CD8-positive, alpha-beta memory T cell (primary cell): ENCODE results near the gene CTTNBP2NL. TPM values are rescaled to one million over a fixed set of nuclear protein-coding genes. Genes with fewer than 3 reads are reported as not detected.
A peak's percentile ranks its signal among the peaks of the same experiment; 100 is the strongest.
"Not testable (repeated sequence)": the region's sequence is repeated elsewhere in the genome, so short reads cannot be mapped to it uniquely, and the experiment has no call there.

Experiments
- CTCF ChIA-PET: fragments of 350-600 bp; sonication (Branson Sonifier 250); formaldehyde crosslinking; loops from one replicate; lab custom pipeline; 2021; ENCODE audit warnings: antibody characterized with exemption; lab: Charles Lee
- POLR2A ChIA-PET: fragments of 350-600 bp; sonication (Branson Sonifier 250); formaldehyde crosslinking; loops from one replicate; lab custom pipeline; 2021; ENCODE audit warnings: antibody characterized with exemption; lab: Charles Lee
- DNase-seq, 5 donors: peaks; one replicate each; pipeline versions ENCODE4 v3.0.0 to v3.0.0-alpha.2; 2020 to 2022; ENCODE audit warnings: mixed read lengths in 1 of 5
- H3K27ac ChIP-seq: one replicate; pipeline ENCODE4 v1.7.0; 2013; ENCODE audit warnings: low read depth, mild to moderate bottlenecking, low read length, moderate library complexity
- H3K27me3 ChIP-seq: 2 replicates; pipeline ENCODE4 v1.7.0; 2013; ENCODE audit warnings: low read length, mild to moderate bottlenecking; ENCODE audit not compliant: insufficient read depth, poor library complexity, severe bottlenecking
- H3K36me3 ChIP-seq: 2 replicates; pipeline ENCODE4 v1.7.0; 2013; ENCODE audit warnings: mild to moderate bottlenecking, low read length, moderate library complexity; ENCODE audit not compliant: insufficient read depth
- H3K4me1 ChIP-seq: 2 replicates; pipeline ENCODE4 v1.7.0; 2013; ENCODE audit warnings: mild to moderate bottlenecking, low read length, moderate library complexity; ENCODE audit not compliant: insufficient read depth
- H3K4me3 ChIP-seq: 2 replicates; pipeline ENCODE4 v1.7.0; 2013; ENCODE audit warnings: mild to moderate bottlenecking, low read length
- H3K9me3 ChIP-seq: 2 replicates; pipeline ENCODE4 v1.7.0; 2013; ENCODE audit warnings: mild to moderate bottlenecking, low read length
- H3K27ac Mint-ChIP-seq, 8 donors: one replicate each; pipeline ENCODE4 v1.8.0; 2020 to 2021; ENCODE audit warnings: mixed read lengths in 8 of 8, mild to moderate bottlenecking in 6 of 8, inconsistent platforms in 3 of 8, moderate library complexity in 3 of 8
- H3K27me3 Mint-ChIP-seq, 2 donors: one replicate each; pipeline ENCODE4 v1.8.0; 2020 to 2021; ENCODE audit warnings: mixed read lengths in 2 of 2, mild to moderate bottlenecking in 1 of 2, moderate library complexity in 1 of 2
- H3K36me3 Mint-ChIP-seq, 3 donors: one replicate each; pipeline ENCODE4 v1.8.0; 2020 to 2021; ENCODE audit warnings: mixed read lengths in 3 of 3, inconsistent platforms in 1 of 3, mild to moderate bottlenecking in 1 of 3
- H3K4me1 Mint-ChIP-seq, 3 donors: one replicate each; pipeline ENCODE4 v1.8.0; 2020 to 2021; ENCODE audit warnings: mixed read lengths in 3 of 3, inconsistent platforms in 1 of 3, mild to moderate bottlenecking in 1 of 3
- H3K4me3 Mint-ChIP-seq, 7 donors: one replicate each; pipeline ENCODE4 v1.8.0; 2020 to 2021; ENCODE audit warnings: mixed read lengths in 7 of 7, mild to moderate bottlenecking in 6 of 7, moderate library complexity in 4 of 7, inconsistent platforms in 2 of 7
- H3K9me3 Mint-ChIP-seq, 5 donors: one replicate each; pipeline ENCODE4 v1.8.0; 2020 to 2022; ENCODE audit warnings: mixed read lengths in 5 of 5, mild to moderate bottlenecking in 3 of 5, moderate library complexity in 2 of 5, inconsistent platforms in 1 of 5
- polyA plus RNA-seq: library from polyadenylated mRNA; unstranded; fragments of 300-500 nt; fragmentation: Illumina TruSeq; gene quantifications from one replicate; pipeline ENCODE4 v1.2.3, GENCODE V29; 2021
- total RNA-seq, 2 experiments: library from RNA; stranded (reverse); gene quantifications; one replicate each; pipeline ENCODE4 v1.2.3, GENCODE V29; 2021

CTTNBP2NL gene
- total and polyA plus RNA-seq, 3 experiments from 2014 or later: 0.07 to 2.5 (median 2.3) TPM

DNA sequence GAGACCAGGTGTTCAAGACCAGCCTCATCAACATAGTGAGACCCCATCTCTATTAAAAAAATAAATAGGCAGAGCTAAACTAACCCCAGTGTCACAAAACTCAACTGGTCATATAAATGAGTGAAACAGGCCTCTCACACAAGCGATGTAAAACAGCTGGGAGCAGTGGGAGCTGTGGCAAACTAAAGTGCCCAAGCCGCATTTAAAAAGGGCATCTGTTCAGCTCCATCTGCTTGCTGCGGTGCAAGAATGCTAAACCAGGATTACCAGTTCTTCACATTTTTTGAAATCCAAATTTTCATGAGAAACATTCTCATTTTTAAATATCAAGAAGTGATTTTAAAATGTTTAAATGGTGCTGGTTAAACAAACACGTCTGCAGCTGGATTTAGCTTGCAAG lies 62.7 kb downstream of the CTTNBP2NL start:
- H3K4me1 Mint-ChIP-seq: no peaks in the 10 kb centered on the region
- no peaks in the 10 kb centered on the region for H3K36me3 ChIP-seq
- no peak overlapping the region for H3K4me3 ChIP-seq
- H3K27ac ChIP-seq: no peak overlapping the region
- no peaks in the 10 kb centered on the region for H3K9me3 ChIP-seq
- no peaks in the 10 kb centered on the region for H3K4me1 ChIP-seq
- no peak overlapping the region for H3K4me3 Mint-ChIP-seq
- CTCF ChIA-PET: interaction anchor here (2.6 kb wide), 1 partner anchor 7 kb away, joined by 11 read pairs; no protein-coding TSS in a partner anchor
- H3K27me3 ChIP-seq: no peaks in the 10 kb centered on the region
- POLR2A ChIA-PET: no interaction called here
- peaks cover 11 to 16% of the 10 kb centered on the region in 2 donors for H3K27me3 Mint-ChIP-seq
- no peaks in the 10 kb centered on the region for H3K36me3 Mint-ChIP-seq
- no peak for DNase-seq
- H3K27ac Mint-ChIP-seq: no peak overlapping the region
- H3K9me3 Mint-ChIP-seq: no peaks in the 10 kb centered on the region

DNA sequence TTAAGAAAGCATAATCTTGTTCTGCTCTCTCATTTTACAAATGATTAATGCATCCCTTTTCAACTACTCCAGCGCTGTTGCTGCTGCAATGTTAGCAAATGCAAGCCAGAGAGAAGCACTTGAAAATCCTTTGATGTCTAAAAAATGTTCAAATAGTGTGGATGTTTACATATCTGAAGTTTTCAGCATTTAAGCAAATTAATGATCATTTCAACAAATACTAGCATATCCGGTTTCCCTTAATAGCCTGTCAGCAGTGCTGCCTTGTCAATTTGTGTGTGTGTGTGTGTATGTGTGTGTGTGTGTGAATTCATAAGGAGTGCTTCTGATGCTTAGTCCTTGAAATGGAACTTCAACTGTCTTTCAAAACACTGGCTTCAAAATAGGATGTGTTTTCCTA lies 64.6 kb downstream of the CTTNBP2NL start:
- no peaks in the 10 kb centered on the region for H3K27me3 ChIP-seq
- DNase-seq: no peak
- no peak overlapping the region for H3K4me3 ChIP-seq
- Mint-ChIP-seq H3K4me1 (peaks cover 1 to 2% (median 2%) of the 10 kb centered on the region in 3 donors), H3K27ac (no peak overlapping the region), H3K4me3 (no peak overlapping the region), H3K27me3 (peaks cover 9 to 15% of the 10 kb centered on the region in 2 donors), H3K36me3 (no peaks in the 10 kb centered on the region), H3K9me3 (no peaks in the 10 kb centered on the region)
- no peaks in the 10 kb centered on the region for H3K9me3 ChIP-seq
- H3K27ac ChIP-seq: no peak overlapping the region
- H3K4me1 ChIP-seq: no peaks in the 10 kb centered on the region
- POLR2A ChIA-PET: no interaction called here
- CTCF ChIA-PET: interaction anchor here (1.3 kb wide), 1 partner anchor 70 kb away, joined by 5 read pairs; no protein-coding TSS in a partner anchor
- H3K36me3 ChIP-seq: no peaks in the 10 kb centered on the region

- CTCF ChIA-PET: no interaction called here
- Histone ChIP-seq H3K27ac (no peak overlapping the region), H3K36me3 (no peaks in the 10 kb centered on the region), H3K4me3 (no peak overlapping the region), H3K27me3 (no peaks in the 10 kb centered on the region), H3K4me1 (no peaks in the 10 kb centered on the region), H3K9me3 (no peaks in the 10 kb centered on the region)
- no peak overlapping the region for H3K4me3 Mint-ChIP-seq
- peaks cover 8 to 9% (median 9%) of the 10 kb centered on the region in 3 donors for H3K4me1 Mint-ChIP-seq
- H3K27me3 Mint-ChIP-seq: peaks cover 7 to 14% of the 10 kb centered on the region in 2 donors
- H3K27ac Mint-ChIP-seq: no peak overlapping the region
- no peaks in the 10 kb centered on the region for H3K36me3 Mint-ChIP-seq
- no peak for DNase-seq
- H3K9me3 Mint-ChIP-seq: no peaks in the 10 kb centered on the region
- POLR2A ChIA-PET: no interaction called here
Observed at GRCh38 chr1:112461200-112461871, 65.3 kb downstream of the CTTNBP2NL start.

DNA sequence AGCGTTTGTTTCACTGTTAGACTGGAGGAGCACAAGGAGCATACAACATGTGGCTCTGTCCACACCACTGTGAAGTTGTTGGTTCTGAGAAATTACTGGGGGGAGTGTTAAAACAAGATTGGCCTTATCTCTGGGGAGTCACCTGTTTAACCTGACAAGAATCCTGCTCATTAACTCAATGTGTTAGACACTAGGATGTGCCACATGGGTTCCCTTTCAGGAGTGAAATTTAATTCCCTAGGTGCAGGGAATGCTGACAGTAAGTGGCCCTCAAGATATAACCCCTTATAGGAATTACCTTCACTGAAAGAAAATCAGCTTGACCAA lies 66.9 kb downstream of the CTTNBP2NL start:
- no peak overlapping the region for H3K27ac ChIP-seq
- H3K36me3 Mint-ChIP-seq: no peaks in the 10 kb centered on the region
- no peaks in the 10 kb centered on the region for H3K9me3 Mint-ChIP-seq
- peaks cover 4 to 16% of the 10 kb centered on the region in 2 donors for H3K27me3 Mint-ChIP-seq
- ChIA-PET CTCF (interaction anchor here (1.3 to 1.5 kb wide), 2 partner anchors 72 to 77 kb away, joined by 4 to 7 read pairs; no protein-coding TSS in a partner anchor), POLR2A (no interaction called here)
- H3K27ac Mint-ChIP-seq: no peak overlapping the region
- no peaks in the 10 kb centered on the region for H3K27me3 ChIP-seq
- no peaks in the 10 kb centered on the region for H3K9me3 ChIP-seq
- no peak overlapping the region for H3K4me3 Mint-ChIP-seq
- no peak for DNase-seq
- peaks cover 12 to 14% (median 13%) of the 10 kb centered on the region in 3 donors for H3K4me1 Mint-ChIP-seq
- no peaks in the 10 kb centered on the region for H3K4me1 ChIP-seq
- H3K36me3 ChIP-seq: no peaks in the 10 kb centered on the region
- H3K4me3 ChIP-seq: no peak overlapping the region

GRCh38 chr1:112464501-112464900 lies 68.5 kb downstream of the CTTNBP2NL start:
- Histone ChIP-seq H3K27ac (no peak overlapping the region), H3K4me1 (no peaks in the 10 kb centered on the region), H3K9me3 (no peaks in the 10 kb centered on the region), H3K27me3 (no peaks in the 10 kb centered on the region), H3K4me3 (no peak overlapping the region), H3K36me3 (no peaks in the 10 kb centered on the region)
- Mint-ChIP-seq H3K4me3 (no peak overlapping the region), H3K36me3 (no peaks in the 10 kb centered on the region), H3K27me3 (peaks cover 4 to 29% of the 10 kb centered on the region in 2 donors), H3K9me3 (no peaks in the 10 kb centered on the region), H3K27ac (no peak overlapping the region), H3K4me1 (peaks cover 12 to 14% (median 13%) of the 10 kb centered on the region in 3 donors)
- POLR2A ChIA-PET: no interaction called here
- CTCF ChIA-PET: interaction anchor here (1.5 to 5.4 kb wide), 3 partner anchors 12 to 74 kb away, joined by 3 to 77 read pairs (median 6); no protein-coding TSS in a partner anchor
- DNase-seq: no peak

- Histone ChIP-seq H3K27ac (no peak overlapping the region), H3K36me3 (no peaks in the 10 kb centered on the region), H3K27me3 (no peaks in the 10 kb centered on the region), H3K4me1 (no peaks in the 10 kb centered on the region), H3K9me3 (no peaks in the 10 kb centered on the region), H3K4me3 (no peak overlapping the region)
- Mint-ChIP-seq H3K4me3 (no peak overlapping the region), H3K4me1 (peaks cover 12 to 14% (median 13%) of the 10 kb centered on the region in 3 donors), H3K36me3 (no peaks in the 10 kb centered on the region), H3K27me3 (peaks cover 4 to 34% of the 10 kb centered on the region in 2 donors), H3K27ac (no peak overlapping the region), H3K9me3 (no peaks in the 10 kb centered on the region)
- ChIA-PET POLR2A (no interaction called here), CTCF (interaction anchor here (0.7 to 5.4 kb wide), 8 partner anchors 8 to 250 kb away, joined by 3 to 77 read pairs (median 6); partner anchors contain the start of gene PPM1J)
- DNase-seq: no peak
Observed at GRCh38 chr1:112465122-112465521, 69.1 kb downstream of the CTTNBP2NL start.

DNA sequence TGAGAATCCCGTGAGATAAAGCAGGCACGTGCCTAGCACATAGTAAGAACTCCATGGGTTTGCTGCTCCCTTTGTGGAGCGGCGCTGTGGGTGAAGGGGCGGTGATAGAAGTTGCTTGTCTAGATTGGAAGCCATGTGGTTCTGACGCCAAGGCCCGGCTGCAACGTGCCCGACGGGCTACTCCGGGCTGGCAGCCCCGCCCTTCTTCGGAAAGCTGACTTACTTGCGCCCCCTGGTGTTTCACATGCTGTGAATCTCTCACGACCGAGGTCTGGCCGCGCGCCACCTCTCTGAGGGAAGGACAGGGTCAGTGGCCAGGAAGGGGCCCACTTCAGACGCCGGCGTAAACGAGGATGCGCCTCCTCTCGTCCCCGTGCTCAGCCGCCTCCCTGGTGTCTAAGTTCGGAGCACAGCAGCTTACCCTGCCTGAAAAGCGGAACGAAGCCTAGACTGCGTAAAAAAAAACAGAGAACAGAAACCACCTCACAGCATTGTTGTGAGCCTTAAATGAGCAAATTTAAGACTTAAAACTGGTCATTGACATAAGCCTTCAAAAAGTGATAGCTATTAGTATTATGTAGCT lies 70.2 kb downstream of the CTTNBP2NL start:
- Mint-ChIP-seq H3K9me3 (no peaks in the 10 kb centered on the region), H3K27ac (peak overlapping the region in 2 of 8 donors; percentile 8 to 33), H3K27me3 (peaks cover 6 to 41% of the 10 kb centered on the region in 2 donors), H3K4me1 (peaks cover 12 to 14% (median 13%) of the 10 kb centered on the region in 3 donors), H3K36me3 (no peaks in the 10 kb centered on the region), H3K4me3 (peak overlapping the region; percentile 9 to 87 (median 82))
- peak; percentile 74 to 86 (median 75) for DNase-seq
- H3K36me3 ChIP-seq: no peaks in the 10 kb centered on the region
- no peaks in the 10 kb centered on the region for H3K9me3 ChIP-seq
- peaks cover 7% of the 10 kb centered on the region for H3K27me3 ChIP-seq
- no peak overlapping the region for H3K27ac ChIP-seq
- CTCF ChIA-PET: interaction anchor here (0.7 to 5.4 kb wide), 12 partner anchors 9 to 249 kb away, joined by 3 to 77 read pairs (median 5); partner anchors contain the start of gene PPM1J
- peak overlapping the region; percentile 35 for H3K4me3 ChIP-seq
- POLR2A ChIA-PET: no interaction called here
- no peaks in the 10 kb centered on the region for H3K4me1 ChIP-seq

- H3K36me3 ChIP-seq, DNase-seq, POLR2A ChIA-PET, H3K27me3 ChIP-seq, H3K9me3 ChIP-seq, H3K4me3 ChIP-seq, H3K9me3 Mint-ChIP-seq, H3K27ac ChIP-seq, H3K4me3 Mint-ChIP-seq, CTCF ChIA-PET, H3K27ac Mint-ChIP-seq, H3K4me1 ChIP-seq, H3K36me3 Mint-ChIP-seq: not testable (repeated sequence)
- H3K4me1 Mint-ChIP-seq: peaks cover 12 to 14% (median 13%) of the 10 kb centered on the region in 3 donors
- H3K27me3 Mint-ChIP-seq: peaks cover 26 to 58% of the 10 kb centered on the region in 2 donors
Observed at GRCh38 chr1:112470324-112470723, 74.3 kb downstream of the CTTNBP2NL start.
